ENCODE results near the gene FAM163B. TPM values are rescaled to one million over a fixed set of nuclear protein-coding genes. Genes with fewer than 3 reads are reported as not detected.

FAM163B gene
- total RNA-seq, 2 donors from 2014 or later: 1.2 TPM; not detected in 1

DNA sequence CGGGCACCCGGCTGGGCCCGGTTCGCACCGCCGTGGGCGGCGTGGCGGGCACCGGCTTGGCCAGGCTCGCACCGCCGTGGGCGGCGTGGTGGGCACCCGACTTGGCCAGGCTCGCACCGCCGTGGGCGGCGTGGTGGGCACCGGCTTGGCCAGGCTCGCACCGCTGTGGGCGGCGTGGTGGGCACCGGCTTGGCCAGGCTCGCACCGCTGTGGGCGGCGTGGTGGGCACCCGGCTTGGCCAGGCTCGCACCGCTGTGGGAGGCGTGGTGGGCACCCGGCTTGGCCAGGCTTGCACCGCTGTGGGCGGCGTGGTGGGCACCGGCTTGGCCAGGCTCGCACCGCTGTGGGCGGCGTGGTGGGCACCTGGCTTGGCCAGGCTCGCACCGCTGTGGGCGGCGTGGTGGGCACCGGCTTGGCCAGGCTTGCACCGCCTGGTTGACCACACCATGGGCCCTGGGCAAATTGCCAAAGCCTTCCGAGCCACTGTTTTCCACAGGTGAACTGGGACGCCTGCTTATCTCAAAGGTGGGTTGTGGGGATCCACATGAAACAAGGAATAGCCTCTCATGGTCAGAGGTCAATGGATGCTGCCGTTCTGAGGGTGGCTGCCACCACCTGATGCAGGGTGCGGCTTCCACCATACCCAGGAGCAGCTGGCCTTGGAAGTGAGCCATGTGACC lies 46.4 kb downstream of the FAM163B start:
- H3K4me1 ChIP-seq: peaks cover 6% of the 10 kb centered on the region

DNA sequence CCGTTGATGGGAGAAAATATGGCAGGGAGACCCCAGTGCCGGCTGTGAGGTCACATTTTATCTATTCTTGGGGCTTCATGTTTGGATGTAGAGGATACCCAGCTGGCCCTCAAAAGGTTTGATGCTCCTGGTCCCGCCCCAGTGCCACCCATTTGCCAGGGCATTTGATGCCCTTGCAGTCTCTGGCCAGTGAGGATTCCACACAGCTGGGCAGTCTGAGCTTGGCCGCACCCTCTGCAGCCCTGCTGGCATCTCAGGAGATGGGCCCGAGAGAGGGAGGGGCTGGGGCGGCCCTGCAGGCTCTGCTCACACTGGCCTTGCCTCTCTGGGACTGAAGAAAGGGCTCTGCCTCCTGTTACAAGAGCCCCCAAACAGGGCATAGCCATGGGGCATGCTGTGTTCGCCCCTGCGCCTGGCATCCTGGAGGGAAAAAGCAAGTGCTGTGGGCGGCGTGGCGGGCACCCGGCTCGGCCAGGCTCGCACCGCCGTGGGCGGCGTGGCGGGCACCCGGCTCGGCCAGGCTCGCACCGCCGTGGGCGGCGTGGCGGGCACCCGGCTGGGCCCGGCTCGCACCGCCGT lies 47.1 kb downstream of the FAM163B start:
- Histone ChIP-seq H3K9ac (ENCODE audit: low read depth in 2 of 2, low read length in 2 of 2) (no peak overlapping the region), H3K4me1 (peaks cover 6% of the 10 kb centered on the region), H3K9me3 (no peaks in the 10 kb centered on the region), H3K27me3 (no peaks in the 10 kb centered on the region), H3K4me3 (no peak overlapping the region), H3K27ac (no peak overlapping the region), H3K36me3 (no peaks in the 10 kb centered on the region)
- intact Hi-C loops (cut with DNase I): no loop called here
- DNase-seq: no peak
- TF ChIP-seq, protein P1, sequence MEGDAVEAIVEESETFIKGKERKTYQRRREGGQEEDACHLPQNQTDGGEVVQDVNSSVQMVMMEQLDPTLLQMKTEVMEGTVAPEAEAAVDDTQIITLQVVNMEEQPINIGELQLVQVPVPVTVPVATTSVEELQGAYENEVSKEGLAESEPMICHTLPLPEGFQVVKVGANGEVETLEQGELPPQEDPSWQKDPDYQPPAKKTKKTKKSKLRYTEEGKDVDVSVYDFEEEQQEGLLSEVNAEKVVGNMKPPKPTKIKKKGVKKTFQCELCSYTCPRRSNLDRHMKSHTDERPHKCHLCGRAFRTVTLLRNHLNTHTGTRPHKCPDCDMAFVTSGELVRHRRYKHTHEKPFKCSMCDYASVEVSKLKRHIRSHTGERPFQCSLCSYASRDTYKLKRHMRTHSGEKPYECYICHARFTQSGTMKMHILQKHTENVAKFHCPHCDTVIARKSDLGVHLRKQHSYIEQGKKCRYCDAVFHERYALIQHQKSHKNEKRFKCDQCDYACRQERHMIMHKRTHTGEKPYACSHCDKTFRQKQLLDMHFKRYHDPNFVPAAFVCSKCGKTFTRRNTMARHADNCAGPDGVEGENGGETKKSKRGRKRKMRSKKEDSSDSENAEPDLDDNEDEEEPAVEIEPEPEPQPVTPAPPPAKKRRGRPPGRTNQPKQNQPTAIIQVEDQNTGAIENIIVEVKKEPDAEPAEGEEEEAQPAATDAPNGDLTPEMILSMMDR (IDR thresholded peaks at IDR 0.05): no peak

More for the DNA sequence above, 46.4 kb downstream of the FAM163B start:
- Histone ChIP-seq H3K9ac (ENCODE audit: low read depth in 2 of 2, low read length in 2 of 2) (peak overlapping the region in 1 of 2 donors; percentile 41), H3K27ac (no peak overlapping the region), H3K27me3 (no peaks in the 10 kb centered on the region), H3K9me3 (no peaks in the 10 kb centered on the region), H3K4me3 (no peak overlapping the region), H3K36me3 (no peaks in the 10 kb centered on the region)
- no peak for DNase-seq
- TF ChIP-seq, protein P1 (IDR thresholded peaks at IDR 0.05): no peak
- intact Hi-C loops (cut with DNase I): no loop called here

DNA sequence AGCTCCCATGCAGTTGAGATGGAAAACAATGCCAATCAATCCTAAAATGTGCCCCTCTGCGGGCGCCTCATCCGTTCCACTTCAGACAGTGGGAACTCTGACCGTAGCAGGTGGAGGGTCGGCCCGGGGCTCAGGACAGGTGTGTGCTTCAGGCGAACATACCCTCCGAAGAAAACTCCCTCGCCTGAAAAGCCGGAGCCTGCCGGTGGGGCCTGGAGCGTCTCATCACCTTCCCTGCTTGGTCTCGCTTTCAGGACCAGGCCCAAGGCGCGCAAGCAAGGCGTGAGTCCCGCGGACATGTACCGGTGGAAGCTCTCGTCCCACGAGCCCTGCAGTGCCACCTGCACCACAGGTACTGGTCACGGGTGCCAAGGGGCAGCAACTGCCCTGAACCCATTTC lies 48.2 kb downstream of the FAM163B start:
- no peaks in the 10 kb centered on the region for H3K27me3 ChIP-seq
- H3K27ac ChIP-seq: no peak overlapping the region
- no peak for DNase-seq
- no peaks in the 10 kb centered on the region for H3K36me3 ChIP-seq
- H3K9me3 ChIP-seq: no peaks in the 10 kb centered on the region
- H3K9ac ChIP-seq (ENCODE audit: low read depth in 2 of 2, low read length in 2 of 2): no peak overlapping the region
- no peak overlapping the region for H3K4me3 ChIP-seq
- peaks cover 6% of the 10 kb centered on the region for H3K4me1 ChIP-seq
- TF ChIP-seq, protein P1 (IDR thresholded peaks at IDR 0.05): no peak
- intact Hi-C loops (cut with DNase I): no loop called here

DNA sequence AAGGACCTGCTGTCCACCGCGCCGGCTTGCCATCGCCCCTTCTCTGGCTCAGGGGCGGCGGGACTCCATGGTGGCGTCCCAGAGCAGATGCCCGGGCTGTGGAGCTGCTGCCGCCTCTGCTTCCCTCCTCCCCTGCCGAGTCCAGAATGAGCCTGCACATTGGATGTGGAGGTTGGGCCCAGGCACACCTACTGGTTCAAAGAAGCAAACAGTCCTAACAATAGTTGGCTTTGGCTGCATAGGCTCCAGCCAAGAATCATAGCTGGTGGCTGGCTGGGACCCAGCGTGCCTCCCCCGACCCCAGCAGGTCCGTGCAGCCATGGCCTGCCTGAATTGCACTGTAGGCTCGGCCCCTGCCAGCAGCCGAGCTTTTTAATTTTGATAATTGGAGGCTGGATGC lies 48.9 kb downstream of the FAM163B start:
- no peaks in the 10 kb centered on the region for H3K9me3 ChIP-seq
- H3K4me3 ChIP-seq: no peak overlapping the region
- H3K36me3 ChIP-seq: no peaks in the 10 kb centered on the region
- TF ChIP-seq, protein P1 (IDR thresholded peaks at IDR 0.05): no peak
- no peaks in the 10 kb centered on the region for H3K27me3 ChIP-seq
- no peak overlapping the region for H3K27ac ChIP-seq
- H3K4me1 ChIP-seq: peaks cover 6% of the 10 kb centered on the region
- intact Hi-C loops (cut with DNase I): no loop called here
- no peak for DNase-seq
- no peak overlapping the region for H3K9ac ChIP-seq (ENCODE audit: low read depth in 2 of 2, low read length in 2 of 2)

DNA sequence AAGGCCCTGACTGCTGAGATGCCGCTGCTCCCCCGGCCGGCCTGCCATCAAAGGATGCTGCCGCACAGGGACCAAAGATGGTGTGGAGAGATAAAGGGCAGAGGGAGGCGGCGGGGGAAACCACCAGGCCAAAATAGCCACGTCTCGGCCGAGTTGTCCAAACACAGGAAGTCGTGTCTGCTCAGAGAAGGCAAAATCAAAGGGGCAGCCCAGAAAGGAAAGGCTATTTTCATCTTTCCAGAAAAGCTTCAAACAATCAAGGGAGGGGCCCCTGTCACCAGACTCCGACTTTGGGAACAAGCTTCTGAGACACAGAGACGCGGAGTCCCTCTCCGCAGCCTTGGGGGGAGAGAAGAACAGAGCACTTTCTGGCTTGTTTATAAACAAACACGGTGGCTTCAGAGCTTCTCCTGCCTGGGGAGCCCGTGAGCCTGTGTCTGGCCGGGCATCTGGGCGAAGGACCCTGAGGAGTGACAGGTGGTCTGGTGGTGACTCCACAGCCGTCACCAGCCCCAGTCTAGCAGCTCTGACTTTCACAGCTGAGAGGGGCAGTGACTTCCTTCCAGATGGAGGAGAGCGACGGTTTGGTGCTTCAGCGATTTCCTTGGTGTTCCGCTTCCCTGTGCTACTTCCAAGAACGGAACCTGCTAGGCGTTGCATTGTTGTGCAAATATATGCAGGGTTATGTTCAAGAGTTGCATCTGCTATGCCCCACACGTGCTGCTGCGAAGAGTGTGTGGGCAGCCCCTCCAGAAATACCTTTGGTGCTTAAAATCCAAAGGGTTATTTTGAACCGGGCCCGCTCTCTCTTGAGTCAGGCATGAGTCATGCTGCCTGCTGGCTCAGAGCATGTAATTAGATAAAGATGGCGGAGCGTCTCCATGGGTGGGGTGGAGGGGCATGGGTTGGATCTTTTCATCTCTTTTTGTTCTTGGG lies 50.7 kb downstream of the FAM163B start:
- H3K36me3 ChIP-seq: no peaks in the 10 kb centered on the region
- H3K4me3 ChIP-seq: no peak overlapping the region
- intact Hi-C loops (cut with DNase I): no loop called here
- no peaks in the 10 kb centered on the region for H3K9me3 ChIP-seq
- no peak for DNase-seq
- H3K27me3 ChIP-seq: no peaks in the 10 kb centered on the region
- TF ChIP-seq, protein P1 (IDR thresholded peaks at IDR 0.05): no peak
- H3K4me1 ChIP-seq: peaks cover 6% of the 10 kb centered on the region
- no peak overlapping the region for H3K9ac ChIP-seq (ENCODE audit: low read depth in 2 of 2, low read length in 2 of 2)
- no peak overlapping the region for H3K27ac ChIP-seq
